GM19468 (cell line): ENCODE data around the gene CHST12.

Experiments used
- ATAC-seq: cut with Tn5 transposase; IDR thresholded peaks from one replicate; pipeline ENCODE4 v1.9.1; 2021; ENCODE audit warnings: mild to moderate bottlenecking, moderate library complexity, moderate number of reproducible peaks; ENCODE audit not compliant: unreplicated experiment; ENCODE audit errors: extremely low read depth

Gene CHST12

DNA sequence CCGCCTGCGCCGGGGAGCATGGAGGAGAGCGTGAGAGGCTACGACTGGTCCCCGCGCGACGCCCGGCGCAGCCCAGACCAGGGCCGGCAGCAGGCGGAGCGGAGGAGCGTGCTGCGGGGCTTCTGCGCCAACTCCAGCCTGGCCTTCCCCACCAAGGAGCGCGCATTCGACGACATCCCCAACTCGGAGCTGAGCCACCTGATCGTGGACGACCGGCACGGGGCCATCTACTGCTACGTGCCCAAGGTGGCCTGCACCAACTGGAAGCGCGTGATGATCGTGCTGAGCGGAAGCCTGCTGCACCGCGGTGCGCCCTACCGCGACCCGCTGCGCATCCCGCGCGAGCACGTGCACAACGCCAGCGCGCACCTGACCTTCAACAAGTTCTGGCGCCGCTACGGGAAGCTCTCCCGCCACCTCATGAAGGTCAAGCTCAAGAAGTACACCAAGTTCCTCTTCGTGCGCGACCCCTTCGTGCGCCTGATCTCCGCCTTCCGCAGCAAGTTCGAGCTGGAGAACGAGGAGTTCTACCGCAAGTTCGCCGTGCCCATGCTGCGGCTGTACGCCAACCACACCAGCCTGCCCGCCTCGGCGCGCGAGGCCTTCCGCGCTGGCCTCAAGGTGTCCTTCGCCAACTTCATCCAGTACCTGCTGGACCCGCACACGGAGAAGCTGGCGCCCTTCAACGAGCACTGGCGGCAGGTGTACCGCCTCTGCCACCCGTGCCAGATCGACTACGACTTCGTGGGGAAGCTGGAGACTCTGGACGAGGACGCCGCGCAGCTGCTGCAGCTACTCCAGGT, 29.7 kb downstream of the CHST12 start:
- no peak for ATAC-seq

DNA sequence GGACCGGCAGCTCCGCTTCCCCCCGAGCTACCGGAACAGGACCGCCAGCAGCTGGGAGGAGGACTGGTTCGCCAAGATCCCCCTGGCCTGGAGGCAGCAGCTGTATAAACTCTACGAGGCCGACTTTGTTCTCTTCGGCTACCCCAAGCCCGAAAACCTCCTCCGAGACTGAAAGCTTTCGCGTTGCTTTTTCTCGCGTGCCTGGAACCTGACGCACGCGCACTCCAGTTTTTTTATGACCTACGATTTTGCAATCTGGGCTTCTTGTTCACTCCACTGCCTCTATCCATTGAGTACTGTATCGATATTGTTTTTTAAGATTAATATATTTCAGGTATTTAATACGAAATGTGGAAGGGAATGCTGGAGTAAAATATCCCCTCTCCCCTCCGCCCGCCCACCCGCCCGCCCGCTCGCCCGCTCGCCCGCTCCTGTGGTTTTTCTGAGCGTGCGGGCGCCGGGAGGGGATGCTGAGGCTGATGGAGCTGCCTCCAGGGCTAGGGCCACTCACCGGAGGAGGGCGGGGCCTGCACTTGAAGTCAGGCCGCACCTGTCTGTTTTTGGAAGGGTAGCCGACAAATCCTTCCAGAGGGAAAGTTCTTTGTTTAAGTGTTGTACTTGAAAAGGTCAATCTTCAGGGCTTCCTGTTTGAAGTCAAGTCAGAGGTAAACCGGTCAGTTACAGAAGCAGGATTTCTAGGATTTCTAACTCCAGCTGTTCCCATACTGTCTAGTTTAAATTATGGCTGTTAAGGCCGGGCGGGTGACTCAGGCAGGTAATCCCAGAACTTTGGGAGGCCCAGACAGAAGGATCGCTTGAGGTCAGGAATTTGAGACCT, 30.5 kb downstream of the CHST12 start:
- ATAC-seq: no peak

DNA sequence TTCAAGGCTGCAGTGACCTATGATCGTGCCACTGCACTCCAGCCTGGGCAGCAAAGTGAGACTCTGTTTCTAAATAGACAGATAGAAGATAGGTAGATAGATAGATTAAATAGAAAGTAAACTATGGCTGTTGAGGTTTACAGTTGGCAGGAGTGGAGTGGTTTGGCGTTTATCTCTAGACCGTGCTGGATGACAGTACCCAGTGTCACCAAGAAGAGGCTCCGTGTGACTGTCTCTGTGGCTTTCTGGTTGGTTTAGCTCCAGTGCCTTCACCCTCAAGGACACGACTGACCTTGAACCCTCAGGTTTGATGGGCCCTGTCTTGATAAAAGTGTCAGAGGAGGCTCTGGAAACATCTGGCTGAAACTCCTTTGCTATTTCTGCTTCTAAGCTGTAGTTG, 31.7 kb downstream of the CHST12 start:
- ATAC-seq: no peak

DNA sequence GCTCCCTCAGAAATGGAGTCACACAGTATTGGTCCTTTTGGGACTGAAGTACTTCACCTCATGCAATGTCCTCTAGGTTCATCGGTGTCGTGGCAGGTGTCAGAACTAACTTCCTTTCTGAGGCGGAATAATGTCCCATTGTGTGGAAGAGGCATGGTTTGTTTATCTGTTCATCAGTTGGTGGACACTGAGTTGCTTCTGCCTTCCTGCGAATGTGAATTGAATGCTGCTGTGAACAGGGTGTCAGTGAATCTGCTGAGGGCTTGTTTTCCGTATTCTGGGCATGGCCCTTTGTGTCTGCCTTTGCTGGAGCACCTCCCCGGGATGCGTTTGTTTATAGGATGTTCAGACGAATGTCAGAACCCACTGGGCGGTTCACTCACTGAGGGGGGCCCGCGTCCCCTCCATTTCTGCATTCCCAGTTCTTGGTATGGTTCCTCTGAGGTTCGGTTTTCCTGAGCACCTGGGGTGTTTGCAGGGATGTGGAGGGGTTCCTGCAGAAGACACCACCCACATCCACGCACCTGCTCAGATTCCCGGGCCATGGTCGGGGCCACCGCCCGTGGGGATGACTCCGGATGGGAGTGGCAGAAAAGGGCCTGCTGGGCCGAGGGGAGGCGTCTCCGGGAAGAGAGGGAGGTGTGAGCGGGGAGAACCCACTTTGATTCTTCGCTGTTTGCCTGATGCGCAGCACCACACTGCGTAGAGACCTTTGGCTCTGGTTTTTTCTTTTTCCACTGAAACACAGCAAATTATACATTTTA, 33.1 kb downstream of the CHST12 start:
- ATAC-seq: no peak

DNA sequence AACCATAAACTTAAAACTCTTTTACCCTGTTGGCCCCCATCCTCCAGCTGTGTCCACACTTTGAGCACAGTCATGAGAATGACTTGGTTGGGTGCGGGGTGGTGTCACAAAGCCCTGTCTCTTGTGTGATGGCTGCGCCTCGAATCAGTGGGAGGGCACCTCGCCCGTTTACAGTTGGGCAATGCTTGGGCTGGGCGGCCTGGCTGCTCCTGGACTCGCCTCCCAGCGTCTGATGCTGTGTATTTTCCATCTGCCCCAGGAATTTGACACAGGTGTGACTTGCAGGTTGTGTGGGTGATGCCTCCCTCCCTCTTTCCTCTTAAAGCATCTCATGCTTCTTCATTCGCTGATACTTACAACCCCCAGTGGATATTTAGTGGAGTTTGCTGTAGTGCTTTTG, 33.7 kb downstream of the CHST12 start:
- ATAC-seq: no peak

- ATAC-seq: no peak
Observed at GRCh38 chr7:2437537-2438148, 34.2 kb downstream of the CHST12 start.

- no peak for ATAC-seq
Observed at GRCh38 chr7:2438186-2438585, 34.8 kb downstream of the CHST12 start.

GRCh38 chr7:2438775-2439174, 35.4 kb downstream of the CHST12 start:
- no peak for ATAC-seq

DNA sequence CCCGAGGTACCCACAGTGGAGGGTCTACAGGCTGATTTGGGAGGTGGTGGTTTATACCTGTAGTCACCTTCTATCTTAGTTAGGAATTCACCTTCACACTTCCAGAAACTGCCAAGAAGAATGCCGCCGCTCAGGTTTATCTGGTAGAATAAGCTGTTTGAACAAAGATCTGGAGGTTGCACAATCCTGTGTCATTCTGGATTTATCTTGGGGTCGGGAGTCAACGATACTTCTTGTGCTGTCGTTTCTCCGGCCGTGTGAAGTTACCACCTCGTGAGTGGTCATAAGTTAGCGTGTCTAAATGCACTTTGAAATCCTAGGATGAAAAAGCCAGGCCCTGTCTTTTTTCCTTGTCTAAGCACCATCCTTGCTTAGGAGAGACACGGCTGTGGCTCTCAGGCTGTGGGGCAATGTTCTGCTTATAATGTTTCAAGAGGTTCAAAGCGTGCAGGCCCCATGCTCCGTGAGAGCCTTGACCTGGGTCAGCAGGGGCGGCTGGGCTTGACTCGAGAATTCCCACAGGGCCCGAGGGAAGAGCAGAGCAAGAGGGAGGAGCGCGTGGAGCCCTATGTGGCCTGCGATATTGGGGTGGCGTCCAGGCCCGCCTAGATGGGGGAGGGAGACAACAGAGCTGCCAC, 37.3 kb downstream of the CHST12 start:
- no peak for ATAC-seq

- ATAC-seq: no peak
Observed at GRCh38 chr7:2441430-2442058, 38.1 kb downstream of the CHST12 start.

DNA sequence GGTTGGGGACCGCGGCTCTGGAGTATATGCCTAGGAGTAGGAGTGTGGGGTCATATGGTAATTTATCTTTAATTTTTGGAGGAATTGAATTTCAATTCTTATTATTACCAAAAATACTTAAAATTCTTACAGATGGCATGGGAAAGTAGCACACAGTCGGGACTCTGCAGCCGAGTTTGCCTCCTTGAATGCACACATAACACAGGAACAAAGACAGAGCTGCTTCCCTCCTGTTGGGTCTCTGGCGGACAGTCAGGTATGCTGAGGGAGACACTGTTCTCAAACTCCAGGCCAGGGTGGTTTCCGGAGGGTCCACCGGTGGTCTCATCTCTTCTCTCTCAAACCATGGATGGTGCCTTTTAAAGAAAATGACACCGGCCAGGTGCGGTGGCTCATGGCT, 40.1 kb downstream of the CHST12 start:
- ATAC-seq: no peak

- no peak for ATAC-seq
Observed at GRCh38 chr7:2444476-2444875, 41.1 kb downstream of the CHST12 start.

DNA sequence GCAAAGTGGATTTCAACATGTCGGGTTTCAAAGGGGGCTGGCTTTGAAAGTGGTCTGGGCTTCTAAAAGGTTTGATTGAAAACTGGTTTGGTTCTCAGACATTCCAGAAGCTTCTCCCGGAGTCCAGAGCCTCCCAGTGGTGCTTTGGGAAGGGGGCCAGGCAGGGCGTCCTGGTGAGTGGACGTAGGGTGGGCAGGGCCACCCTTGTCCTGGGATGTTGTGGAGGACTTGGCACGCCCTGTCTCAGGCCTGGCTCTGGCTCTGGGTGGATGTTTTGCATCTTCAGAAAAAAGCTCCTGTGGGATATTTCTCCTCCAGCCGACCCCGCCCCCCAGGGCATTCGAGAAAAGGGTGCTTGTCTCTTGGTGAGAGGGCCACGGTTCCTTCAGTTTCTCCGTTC, 41.6 kb downstream of the CHST12 start:
- no peak for ATAC-seq

DNA sequence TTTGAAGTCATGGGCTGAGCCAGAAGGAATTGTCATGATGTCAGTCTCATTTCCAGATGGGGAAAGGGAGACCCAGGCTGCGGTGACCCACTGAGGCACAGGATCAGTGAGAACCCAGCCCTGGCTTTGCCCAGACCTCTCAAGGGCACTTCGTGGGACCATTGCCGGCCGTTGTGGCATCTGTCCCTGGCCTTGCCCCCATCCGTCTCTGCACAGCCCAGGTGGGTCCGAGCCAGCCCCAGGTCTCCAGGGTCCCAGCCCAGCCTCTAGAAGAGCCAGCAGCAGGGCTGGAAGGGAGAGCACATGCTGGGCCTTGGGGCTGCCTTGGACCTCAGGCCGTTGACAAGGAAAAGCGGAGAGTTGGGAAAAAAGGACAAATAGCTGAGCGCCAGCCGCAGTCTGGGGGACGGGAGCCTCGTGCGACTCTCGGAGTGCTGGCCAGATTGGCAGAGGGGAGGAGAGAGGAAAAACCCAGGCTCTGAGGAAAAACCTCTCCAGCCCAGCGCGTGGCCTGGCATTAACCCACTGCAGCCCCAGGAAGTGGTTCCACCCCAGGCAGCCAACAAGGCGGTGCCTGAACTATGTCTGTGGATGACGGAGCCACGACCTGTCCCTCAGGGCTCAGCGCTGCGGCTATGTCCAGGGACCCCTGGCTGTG, 42.6 kb downstream of the CHST12 start:
- no peak for ATAC-seq

GRCh38 chr7:2446676-2447075, 43.3 kb downstream of the CHST12 start:
- no peak for ATAC-seq

DNA sequence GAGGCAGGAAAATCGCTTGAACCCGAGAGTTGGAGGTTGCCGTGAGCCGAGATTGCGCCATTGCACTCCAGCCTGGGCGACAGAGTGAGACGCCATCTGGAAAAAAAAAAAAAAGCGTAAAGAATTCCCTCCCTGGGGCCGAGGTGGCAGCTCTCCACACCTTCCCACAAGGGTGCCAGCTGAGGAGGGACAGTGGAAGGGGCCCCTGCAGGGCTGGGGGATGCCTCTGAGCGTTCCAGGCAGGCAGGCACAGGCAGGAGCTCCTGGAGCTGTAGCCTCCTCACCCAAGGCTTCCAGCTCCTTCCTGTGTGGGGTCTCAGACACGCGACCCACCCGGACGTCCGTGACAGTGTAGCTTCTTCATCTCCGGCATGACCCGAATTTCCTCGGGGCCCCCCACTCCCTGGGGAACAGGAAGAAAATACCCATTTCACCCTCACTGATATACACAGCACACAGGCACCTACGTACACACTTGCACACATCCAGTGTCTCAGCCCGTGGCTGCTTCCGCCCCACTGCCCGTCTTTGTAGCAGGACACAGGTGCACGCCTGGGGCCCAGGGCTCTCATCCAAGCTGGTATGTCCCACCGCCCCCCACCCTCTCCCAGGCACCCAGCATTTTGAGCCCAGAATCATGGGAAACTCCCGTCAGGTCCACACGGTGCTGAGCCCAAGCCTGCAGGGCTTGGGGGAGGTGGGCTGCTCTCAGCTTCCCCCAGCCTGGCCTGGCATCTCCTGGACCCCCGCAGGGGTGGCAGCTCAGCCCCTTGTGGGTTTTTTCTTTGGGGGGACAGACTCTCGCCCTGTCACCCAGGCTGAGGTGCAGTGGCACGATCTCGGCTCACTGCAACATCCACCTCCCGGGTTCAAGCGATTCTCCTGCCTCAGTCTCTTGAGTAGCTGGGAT, 47.0 kb downstream of the CHST12 start:
- no peak for ATAC-seq

DNA sequence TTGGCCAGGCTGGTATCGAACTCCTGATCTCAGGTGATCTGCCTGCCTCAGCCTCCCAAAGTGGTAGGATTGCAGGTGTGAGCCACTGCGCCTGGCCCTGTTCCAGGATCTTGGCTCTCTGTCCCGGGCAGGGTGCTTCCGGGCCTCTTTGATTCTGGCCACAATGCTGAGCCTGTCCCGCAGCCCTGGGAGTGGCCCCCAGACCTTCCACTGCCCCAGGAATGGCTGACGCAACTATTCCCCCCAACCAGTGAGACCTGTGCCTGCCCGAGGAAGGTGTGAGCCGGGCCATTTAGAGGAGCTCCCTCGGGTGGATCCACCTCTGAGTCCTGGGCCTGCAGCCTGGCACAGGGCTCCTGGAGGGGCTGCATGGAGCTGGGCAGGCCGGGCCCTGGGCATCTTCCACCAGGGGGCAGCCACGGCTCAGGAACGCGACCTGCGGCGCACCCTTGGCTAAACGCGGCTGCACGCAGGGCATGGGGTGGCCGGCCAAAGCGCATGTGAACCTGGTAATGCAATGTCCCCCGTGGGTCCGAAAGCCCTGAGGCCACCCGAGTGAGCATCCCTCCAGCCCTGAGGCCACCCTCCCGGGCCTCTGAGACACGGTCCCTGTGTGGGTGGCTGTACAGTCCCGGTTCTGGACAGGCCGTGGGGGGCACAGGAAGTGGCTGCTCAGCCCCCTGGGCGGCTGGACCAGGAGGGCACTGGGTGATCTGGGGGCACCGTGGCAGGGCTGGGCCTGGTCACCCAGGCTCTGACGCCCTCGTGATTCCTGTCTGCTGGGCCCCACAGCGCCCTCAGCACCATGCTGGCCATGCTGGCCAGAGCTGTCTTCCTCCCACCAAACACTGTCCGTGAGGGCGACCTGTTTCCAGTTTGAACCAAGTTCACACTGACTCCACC, 48.0 kb downstream of the CHST12 start:
- ATAC-seq: no peak
